Pancreas (tissue), 10 donors: ENCODE measurements around the gene KDM6B. TPM values are rescaled to one million over a fixed set of nuclear protein-coding genes. Genes with fewer than 3 reads are reported as not detected.
"Not testable (repeated sequence)": the region's sequence is repeated elsewhere in the genome, so short reads cannot be mapped to it uniquely, and the experiment has no call there.

Experiments used
- ATAC-seq, 4 donors: fragments of 200-7000 bp; cut with Tn5 transposase; one replicate each; pipeline versions ENCODE4 v1.8.0 to v1.9.1; 2020; ENCODE audit warnings: mild to moderate bottlenecking in 4 of 4, moderate library complexity in 4 of 4
- DNase-seq, 6 donors: peaks; one replicate each; pipeline ENCODE4 v3.0.0-alpha.2; 2020
- FAIRE-seq: peaks from 2 replicates; lab custom pipeline; 2012; peaks lifted over from hg19 to GRCh38; lab: Jason Lieb, UNC
- H3K27ac ChIP-seq, 4 donors: fragments of 200-600 bp; sonication (generic); 1 replicate in 3 of 4; 2 replicates in 1 of 4; pipeline versions ENCODE4 v1.5.0 to v1.8.0; 2020
- H3K27me3 ChIP-seq, 4 donors: fragments of 200-600 bp; one replicate each; pipeline ENCODE4 v1.8.0; 2021
- H3K36me3 ChIP-seq, 3 donors: fragments of 200-600 bp; sonication (generic) in 1 of 3; one replicate each; pipeline versions ENCODE4 v1.5.0 to v1.8.0; 2020 to 2021
- H3K4me1 ChIP-seq, 3 donors: fragments of 200-600 bp; one replicate each; pipeline ENCODE4 v1.8.0; 2021
- H3K4me3 ChIP-seq, 4 donors: fragments of 200-600 bp; sonication (generic) in 2 of 4; one replicate each; pipeline versions ENCODE4 v1.5.0 to v1.8.0; 2020 to 2021
- H3K9me3 ChIP-seq, 4 donors: fragments of 200-600 bp; one replicate each; pipeline ENCODE4 v1.8.0; 2021
- WGBS, 2 donors: extraction: QIAGEN DNeasy Blood & Tissue Kit; methylation state at CpG; one replicate each; pipeline ENCODE4 v1.1.7; 2013; 5-methylcytosine and 5-hydroxymethylcytosine counted together
- intact Hi-C, 3 donors: fragments of 100-400 bp; cut with DNase I; formaldehyde crosslinking; loops; one replicate each; pipeline versions ENCODE4 v1.11.1 to v1.14.2; 2022
- polyA plus RNA-seq, 2 donors: library from polyadenylated mRNA; stranded (reverse); fragments of 200-250 nt; gene quantifications; one replicate each; pipeline ENCODE4 v1.2.3, GENCODE V29; 2013
- total RNA-seq, 6 donors: library from RNA; stranded (reverse); fragmentation: NEBNext Ultra II Directional in 4 of 6; extraction: Animal tissue kit (Norgen Biotek cat#: 25700) in 4 of 6; gene quantifications; one replicate each; pipeline versions ENCODE4 v1.2.1 to v1.2.4, GENCODE V29; 2021 to 2023
- TF ChIP-seq, protein P1 (sequence below), 4 donors: fragments of 200-600 bp; sonication (generic) in 3 of 4; IDR thresholded peaks; one replicate each; pipeline versions ENCODE4 v1.5.0 to v1.8.0; 2021; ENCODE audit warnings: antibody characterized with exemption in 4 of 4
- donor health status: healthy with polysubstance abuse.
- donor health status: DM: no; HTN: no; CAD: no; lungs with moderate emphysema.
- donor health status: DM: no; HTN: no; CAD: no.
- donor health status: control.
- donor health status: control.
- donor health status: Bipolar disorder and iron deficiency.
- donor health status: DM: yes; HTN: yes; CAD: no.
- donor health status: DM: no; HTN: no; CAD: no.
- donor health status: DM: no; HTN: no; CAD: no.
- donor health status: DM: yes; HTN: yes; CAD: no.

The KDM6B gene
- total and polyA plus RNA-seq, 8 donors: 8.9 to 23.7 (median 15.5) TPM

DNA sequence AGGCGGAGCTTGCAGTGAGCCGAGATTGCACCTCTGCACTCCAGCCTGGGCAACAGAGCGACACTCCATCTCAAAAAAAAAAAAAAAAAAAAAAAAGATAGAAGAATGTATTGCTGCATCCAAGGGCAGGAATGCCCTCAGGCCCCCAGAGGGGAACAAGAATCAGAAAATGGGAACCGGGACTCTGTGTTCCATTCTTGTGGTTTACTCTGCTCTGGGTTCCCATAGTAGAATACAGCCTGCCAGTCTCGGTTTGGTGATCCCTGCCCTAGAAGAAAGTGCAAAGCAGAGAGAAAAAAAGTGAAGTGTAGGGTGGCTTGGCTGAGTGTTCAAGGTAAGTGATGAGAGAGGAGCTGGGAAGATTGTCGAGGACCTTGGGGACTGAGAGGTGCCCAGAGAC lies 27.4 kb upstream of the KDM6B start:
- no peaks in the 10 kb centered on the region for H3K36me3 ChIP-seq
- DNase-seq: no peak
- H3K4me3 ChIP-seq: no peak overlapping the region
- no peaks in the 10 kb centered on the region for H3K27me3 ChIP-seq
- WGBS, 2 donors: 85 to 93% methylated on average over 6 of the region's 6 CpGs
- H3K4me1 ChIP-seq: no peaks in the 10 kb centered on the region
- ATAC-seq: peak in 1 of 4 donors; percentile 62
- TF ChIP-seq, protein P1, sequence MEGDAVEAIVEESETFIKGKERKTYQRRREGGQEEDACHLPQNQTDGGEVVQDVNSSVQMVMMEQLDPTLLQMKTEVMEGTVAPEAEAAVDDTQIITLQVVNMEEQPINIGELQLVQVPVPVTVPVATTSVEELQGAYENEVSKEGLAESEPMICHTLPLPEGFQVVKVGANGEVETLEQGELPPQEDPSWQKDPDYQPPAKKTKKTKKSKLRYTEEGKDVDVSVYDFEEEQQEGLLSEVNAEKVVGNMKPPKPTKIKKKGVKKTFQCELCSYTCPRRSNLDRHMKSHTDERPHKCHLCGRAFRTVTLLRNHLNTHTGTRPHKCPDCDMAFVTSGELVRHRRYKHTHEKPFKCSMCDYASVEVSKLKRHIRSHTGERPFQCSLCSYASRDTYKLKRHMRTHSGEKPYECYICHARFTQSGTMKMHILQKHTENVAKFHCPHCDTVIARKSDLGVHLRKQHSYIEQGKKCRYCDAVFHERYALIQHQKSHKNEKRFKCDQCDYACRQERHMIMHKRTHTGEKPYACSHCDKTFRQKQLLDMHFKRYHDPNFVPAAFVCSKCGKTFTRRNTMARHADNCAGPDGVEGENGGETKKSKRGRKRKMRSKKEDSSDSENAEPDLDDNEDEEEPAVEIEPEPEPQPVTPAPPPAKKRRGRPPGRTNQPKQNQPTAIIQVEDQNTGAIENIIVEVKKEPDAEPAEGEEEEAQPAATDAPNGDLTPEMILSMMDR (IDR thresholded peaks at IDR 0.05): no peak
- no peak overlapping the region for H3K27ac ChIP-seq
- intact Hi-C loops: loop anchor here in 1 of 3 donors (10.0 kb wide), 1 partner anchor 72 kb away; no protein-coding TSS in a partner anchor
- FAIRE-seq: no peak
- no peaks in the 10 kb centered on the region for H3K9me3 ChIP-seq

- FAIRE-seq (no peak), ATAC-seq (no peak), DNase-seq (no peak)
- Histone ChIP-seq H3K36me3 (no peaks in the 10 kb centered on the region), H3K4me1 (no peaks in the 10 kb centered on the region), H3K9me3 (no peaks in the 10 kb centered on the region), H3K27ac (no peak overlapping the region), H3K4me3 (no peak overlapping the region), H3K27me3 (no peaks in the 10 kb centered on the region)
- intact Hi-C loops: loop anchor here in 1 of 3 donors (10.0 kb wide), 1 partner anchor 72 kb away; no protein-coding TSS in a partner anchor
- WGBS, 2 donors: 90 to 94% methylated on average over 21 of the region's 21 CpGs
- TF ChIP-seq, protein P1 (IDR thresholded peaks at IDR 0.05): no peak
Observed at GRCh38 chr17:7807206-7807605, 26.8 kb upstream of the KDM6B start.

DNA sequence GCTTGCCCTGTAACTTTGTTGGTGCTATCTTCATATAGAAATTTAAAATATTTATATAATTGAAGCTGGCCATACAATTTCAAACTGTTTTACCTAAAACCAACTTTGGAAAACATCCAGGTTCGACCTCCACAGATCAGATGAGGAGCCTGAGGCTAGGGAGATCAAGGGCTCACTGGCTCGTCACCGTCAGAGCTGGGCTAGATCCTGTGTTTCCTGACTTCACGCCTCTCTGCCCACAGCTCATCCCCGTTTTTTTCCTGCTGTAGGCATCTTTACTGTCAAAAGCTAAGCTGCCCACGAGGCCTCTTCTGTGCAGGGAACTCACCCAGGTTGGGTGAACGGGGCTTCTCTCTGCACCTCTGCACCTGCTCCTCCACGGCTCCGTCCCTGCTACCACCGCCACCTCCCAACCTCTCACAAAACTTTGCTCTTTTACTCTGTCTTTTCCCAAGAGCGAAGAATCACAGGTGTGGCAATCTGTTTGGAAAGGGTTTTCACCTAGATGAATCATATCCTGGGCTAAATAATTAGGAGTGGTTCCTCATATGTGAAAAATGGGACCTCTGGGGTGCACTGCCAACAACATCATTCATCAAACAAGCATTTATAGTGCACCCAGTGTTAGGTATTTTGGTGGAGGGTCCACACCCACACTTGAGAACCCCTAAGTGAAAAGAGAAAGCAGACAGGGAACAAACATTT lies 24.8 kb upstream of the KDM6B start:
- Histone ChIP-seq H3K27ac (no peak overlapping the region), H3K36me3 (no peaks in the 10 kb centered on the region), H3K9me3 (no peaks in the 10 kb centered on the region), H3K27me3 (no peaks in the 10 kb centered on the region), H3K4me3 (no peak overlapping the region), H3K4me1 (no peaks in the 10 kb centered on the region)
- ATAC-seq (no peak), DNase-seq (peak in 1 of 6 donors; percentile 25), FAIRE-seq (no peak)
- TF ChIP-seq, protein P1 (IDR thresholded peaks at IDR 0.05): no peak
- 77 to 78% methylated on average over 11 of the region's 11 CpGs for WGBS, 2 donors
- intact Hi-C loops: loop anchor here in 1 of 3 donors (10.0 kb wide), 1 partner anchor 74 kb away; no protein-coding TSS in a partner anchor

DNA sequence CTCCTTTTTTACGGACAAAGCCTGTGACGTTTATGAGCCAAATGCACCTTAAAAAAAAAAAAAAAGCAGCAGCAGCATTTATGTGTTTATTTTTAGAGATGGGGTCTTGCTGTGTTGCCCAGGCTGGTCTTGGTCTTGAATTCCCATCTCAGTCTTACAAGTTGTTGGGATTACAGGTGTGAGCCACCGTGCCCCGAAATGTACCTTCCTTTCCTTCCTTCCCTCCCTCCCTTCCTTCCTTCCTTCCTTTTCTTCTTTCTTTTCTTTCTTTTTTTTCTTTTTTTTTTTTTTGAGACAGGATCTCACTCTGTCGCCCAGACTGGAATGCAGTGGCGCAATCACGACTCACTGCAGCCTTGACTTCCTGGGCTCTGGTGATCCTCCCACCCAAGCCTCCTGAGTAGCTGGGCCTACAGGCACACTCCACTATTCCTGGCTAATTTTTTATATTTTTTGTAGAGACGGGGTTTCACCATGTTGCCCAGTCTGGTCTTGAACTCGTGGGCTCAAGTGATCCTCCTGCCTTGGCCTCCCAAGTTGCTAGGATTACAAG lies 24.1 kb upstream of the KDM6B start:
- not testable (repeated sequence) for H3K4me1 ChIP-seq, H3K9me3 ChIP-seq, DNase-seq, FAIRE-seq, H3K36me3 ChIP-seq, H3K27me3 ChIP-seq, H3K4me3 ChIP-seq, H3K27ac ChIP-seq, ATAC-seq
- WGBS, 2 donors: 85 to 86% methylated on average over 7 to 9 of the region's 9 CpGs
- intact Hi-C loops: loop anchor here in 1 of 3 donors (10.0 kb wide), 1 partner anchor 75 kb away; no protein-coding TSS in a partner anchor

DNA sequence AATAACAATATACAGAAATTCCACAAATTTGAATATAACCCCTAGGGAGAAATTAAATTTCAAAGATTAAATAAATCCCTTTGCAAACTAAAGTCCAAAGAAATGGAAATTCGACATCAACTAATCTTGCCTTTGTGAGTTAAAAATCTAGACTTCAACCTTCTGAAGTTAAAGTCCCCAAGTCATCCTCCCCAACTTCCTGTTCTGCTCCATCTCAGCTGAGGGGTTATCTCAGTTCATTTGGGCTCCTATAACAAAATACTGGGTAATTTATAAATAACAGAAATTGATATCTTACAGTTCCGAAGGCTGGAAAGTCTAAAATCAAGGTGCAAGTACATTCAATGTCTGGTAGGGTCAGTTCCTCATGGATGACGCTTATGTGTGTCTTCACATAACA lies 22.8 kb upstream of the KDM6B start:
- intact Hi-C loops: no loop called here

More for the DNA sequence above, 22.8 kb upstream of the KDM6B start:
- WGBS, 2 donors: 82 to 88% methylated on average over 3 of the region's 3 CpGs
- DNase-seq: no peak
- Histone ChIP-seq H3K9me3 (no peaks in the 10 kb centered on the region), H3K27me3 (no peaks in the 10 kb centered on the region), H3K4me1 (no peaks in the 10 kb centered on the region), H3K36me3 (no peaks in the 10 kb centered on the region), H3K27ac (no peak overlapping the region), H3K4me3 (no peak overlapping the region)
- FAIRE-seq: no peak
- TF ChIP-seq, protein P1 (IDR thresholded peaks at IDR 0.05): no peak
- ATAC-seq: no peak
